Panc1 (cell line): ENCODE results near the gene ARL10. TPM values are rescaled to one million over a fixed set of nuclear protein-coding genes. Genes with fewer than 3 reads are reported as not detected.

Experiments used
- ATAC-seq: fragments of 200-7000 bp; cut with Tn5 transposase; 2 replicates; pipeline ENCODE4 v1.9.1; 2020; ENCODE audit warnings: mild to moderate bottlenecking, moderate library complexity
- BruUV-seq: library from RNA; stranded (reverse); fragments of 400-500 nt; replicated peaks from 2 replicates; lab custom pipeline; 2021; lab: Mats Ljungman, UMichigan
- CTCF ChIA-PET: fragments of 300-600 bp; sonication (Branson Sonifier 250); formaldehyde crosslinking; loops from one replicate; lab custom pipeline; 2022; ENCODE audit warnings: antibody characterized with exemption; lab: Charles Lee
- POLR2A ChIA-PET: fragments of 300-600 bp; sonication (Branson Sonifier 250); formaldehyde crosslinking; loops from one replicate; lab custom pipeline; 2022; ENCODE audit warnings: antibody characterized with exemption; lab: Charles Lee
- DNase-seq: peaks from one replicate; pipeline ENCODE4 v3.0.0-alpha.2; 2010; ENCODE audit warnings: low read depth, low spot score
- H3K27ac ChIP-seq: 2 replicates; pipeline ENCODE4 v1.5.1; 2011; ENCODE audit warnings: mild to moderate bottlenecking, low read length, inconsistent platforms
- H3K27me3 ChIP-seq: fragments of 200-500 bp; sonication (Bioruptor generic); 2 replicates; pipeline ENCODE4 v1.6.0; 2014; ENCODE audit warnings: low read length, inconsistent platforms; ENCODE audit not compliant: control insufficient read depth, insufficient read depth
- H3K36me3 ChIP-seq: fragments of 200-500 bp; sonication (Bioruptor generic); 2 replicates; pipeline ENCODE4 v1.5.1; 2014; ENCODE audit warnings: inconsistent platforms, mild to moderate bottlenecking, low read length, moderate library complexity; ENCODE audit not compliant: control insufficient read depth, insufficient read depth
- H3K4me1 ChIP-seq: 2 replicates; pipeline ENCODE4 v1.5.1; 2011; ENCODE audit warnings: inconsistent platforms, mild to moderate bottlenecking, low read length, moderate library complexity; ENCODE audit not compliant: control insufficient read depth, insufficient read depth
- H3K4me3 ChIP-seq, 2 experiments: 2 replicates each; pipeline ENCODE4 v1.5.1; 2011 to 2012; ENCODE audit warnings: low read depth in 2 of 2, low read length in 2 of 2, mild to moderate bottlenecking in 2 of 2, inconsistent platforms in 1 of 2, moderate library complexity in 1 of 2
- H3K9me3 ChIP-seq: fragments of 200-500 bp; sonication (Bioruptor generic); 2 replicates; pipeline ENCODE4 v1.5.1; 2014; ENCODE audit warnings: low read depth, mild to moderate bottlenecking, inconsistent platforms, low read length, moderate library complexity; ENCODE audit not compliant: control insufficient read depth, insufficient read depth
- CTCF ChIP-seq: fragments of 450-650 bp; IDR thresholded peaks from 2 replicates; pipeline ENCODE4 v1.5.1; 2017; ENCODE audit warnings: mild to moderate bottlenecking
- POLR2AphosphoS5 ChIP-seq: IDR thresholded peaks from 2 replicates; pipeline ENCODE4 v1.6.1; 2012; ENCODE audit warnings: mild to moderate bottlenecking, low read depth, low read length, moderate library complexity
- REST ChIP-seq, 2 experiments: IDR thresholded peaks; 2 replicates each; pipeline ENCODE4 v1.6.1; 2011 to 2012; ENCODE audit warnings: low read depth in 2 of 2, control low read depth in 1 of 2, low read length in 1 of 2, mild to moderate bottlenecking in 1 of 2, moderate library complexity in 1 of 2; ENCODE audit not compliant: insufficient read depth in 1 of 2
- SIN3A ChIP-seq: IDR thresholded peaks from 2 replicates; pipeline ENCODE4 v1.6.1; 2012; ENCODE audit warnings: low read depth, mild to moderate bottlenecking, low read length, moderate library complexity, borderline replicate concordance; ENCODE audit not compliant: insufficient read depth
- TCF7L2 ChIP-seq: IDR thresholded peaks from 2 replicates; pipeline ENCODE4 v1.6.1; 2011; ENCODE audit warnings: mild to moderate bottlenecking, low read depth, low read length, inconsistent platforms
- in situ Hi-C: cut with HindIII; loops from 2 replicates; pipeline ENCODE4 v1.10.0; 2016; ENCODE audit warnings: low sequenced_read_pairs, low pct_unique_long_range_greater_than_20kb
- intact Hi-C: fragments of 100-400 bp; cut with micrococcal nuclease; formaldehyde crosslinking; loops from one replicate; pipeline ENCODE4 v1.10.0; 2022; ENCODE audit not compliant: unreplicated experiment
- total RNA-seq: library from RNA; stranded (reverse); gene quantifications from one replicate; pipeline ENCODE4 v1.2.1, GENCODE V29; 2021; ENCODE audit not compliant: unreplicated experiment

The ARL10 gene
- total RNA-seq, 1 experiment from 2014 or later = 2.0 TPM

- Histone ChIP-seq H3K36me3 (peaks cover 12% of the 10 kb centered on the region), H3K27ac (no peak overlapping the region), H3K4me1 (no peaks in the 10 kb centered on the region), H3K4me3 (no peak overlapping the region), H3K9me3 (no peaks in the 10 kb centered on the region), H3K27me3 (no peaks in the 10 kb centered on the region)
- DNase-seq = no peak
- no TSS peak for BruUV-seq
- no peak for ATAC-seq
- ChIA-PET CTCF (interaction anchor here (0.6 kb wide), 1 partner anchor 49 kb away, joined by 4 read pairs; no protein-coding TSS in a partner anchor), POLR2A (no interaction called here)
- in situ Hi-C loops (no loop called here), intact Hi-C loops (no loop called here)
- TF ChIP-seq REST (IDR thresholded peaks at IDR 0.05; ENCODE audit: insufficient read depth in 1 of 2, low read depth in 2 of 2, low read length in 1 of 2) = no peak
- TF ChIP-seq CTCF = no peak
- TF ChIP-seq POLR2AphosphoS5 = no peak
- no peak for TF ChIP-seq TCF7L2
- TF ChIP-seq SIN3A = no peak
Observed at GRCh38 chr5:176342766-176343458, 22.4 kb upstream of the ARL10 start.

GRCh38 chr5:176350416-176350815 is 14.9 kb upstream of the ARL10 start:
- Histone ChIP-seq H3K27me3 (no peaks in the 10 kb centered on the region), H3K36me3 (peaks cover 25% of the 10 kb centered on the region), H3K27ac (no peak overlapping the region), H3K9me3 (no peaks in the 10 kb centered on the region), H3K4me1 (no peaks in the 10 kb centered on the region), H3K4me3 (no peak overlapping the region)
- intact Hi-C loops = no loop called here
- ChIA-PET POLR2A (no interaction called here), CTCF (no interaction called here)
- no peak for DNase-seq
- TF ChIP-seq SIN3A = no peak
- TF ChIP-seq REST (IDR thresholded peaks at IDR 0.05; ENCODE audit: insufficient read depth in 1 of 2, low read depth in 2 of 2, low read length in 1 of 2) = no peak
- no peak for TF ChIP-seq TCF7L2
- TF ChIP-seq CTCF = no peak
- ATAC-seq = no peak
- no TSS peak for BruUV-seq
- in situ Hi-C loops = no loop called here
